Measurements from ENCODE around the gene ZACN. TPM values are rescaled to one million over a fixed set of nuclear protein-coding genes. Genes with fewer than 3 reads are reported as not detected.

ZACN gene
- total RNA-seq, 1 donor: not detected

DNA sequence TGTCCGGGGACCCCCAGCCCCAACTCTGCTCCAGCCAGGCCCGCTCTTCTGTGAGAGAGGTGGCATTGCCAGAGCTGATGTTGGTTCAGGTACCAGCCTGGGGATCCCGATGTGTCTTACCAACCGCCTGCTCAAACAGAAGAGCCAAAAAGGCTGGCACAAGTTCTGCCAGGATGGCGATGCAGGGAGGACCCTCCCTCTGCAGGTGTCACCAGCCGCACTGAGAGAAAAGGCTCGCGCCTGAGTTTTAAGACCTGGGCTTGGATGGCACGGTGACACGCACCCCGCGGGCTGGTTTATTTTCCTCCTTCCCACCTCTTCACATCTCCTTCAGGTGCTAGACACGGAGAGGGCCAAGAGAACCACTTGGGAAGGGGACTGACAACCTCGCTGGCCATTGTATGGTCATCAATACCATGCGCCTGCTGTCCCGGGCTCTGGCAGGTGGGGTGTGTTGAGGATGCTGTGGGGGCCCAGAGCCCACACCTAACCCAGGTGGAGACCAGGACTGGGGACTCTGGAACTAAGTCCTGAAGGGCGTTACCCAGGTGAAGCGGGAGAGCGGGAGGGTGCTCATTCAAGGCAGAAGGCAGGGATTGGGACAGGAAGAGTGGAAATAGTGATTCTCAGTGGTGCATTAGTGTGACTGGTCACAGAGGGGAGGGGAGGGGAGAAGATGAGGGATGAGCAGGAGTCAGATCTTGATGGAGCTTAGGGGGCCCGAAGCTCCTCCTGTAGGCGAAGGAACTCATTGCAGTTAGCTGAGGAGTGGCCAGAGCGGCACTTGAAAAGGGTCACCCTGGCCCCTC is 45.8 kb downstream of the ZACN start:
- Histone ChIP-seq H3K4me3 (ENCODE audit: insufficient read depth, low read length) (no peak overlapping the region), H3K27me3 (ENCODE audit: insufficient read depth, low read length) (peaks cover 3% of the 10 kb centered on the region), H3K9me3 (ENCODE audit: low read depth, low read length) (no peaks in the 10 kb centered on the region), H3K4me1 (ENCODE audit: insufficient read depth, low read length) (peaks cover 4% of the 10 kb centered on the region), H3K27ac (ENCODE audit: low read depth, low read length) (no peak overlapping the region), H4K20me1 (ENCODE audit: insufficient read depth, low read length) (no peaks in the 10 kb centered on the region), H3K36me3 (ENCODE audit: insufficient read depth, low read length) (no peaks in the 10 kb centered on the region), H3K79me2 (ENCODE audit: insufficient read depth, low read length) (no peaks in the 10 kb centered on the region), H2AFZ (ENCODE audit: low read length) (no peak overlapping the region), H3K4me2 (ENCODE audit: insufficient read depth, low read length) (no peak overlapping the region)
- TF ChIP-seq CTCF (IDR thresholded peaks at IDR 0.05; ENCODE audit: extremely low read depth, low read depth, low read length): peak; percentile 25
- DNase-seq (ENCODE audit: insufficient read length, low spot score, missing footprints): peak; percentile 87

DNA sequence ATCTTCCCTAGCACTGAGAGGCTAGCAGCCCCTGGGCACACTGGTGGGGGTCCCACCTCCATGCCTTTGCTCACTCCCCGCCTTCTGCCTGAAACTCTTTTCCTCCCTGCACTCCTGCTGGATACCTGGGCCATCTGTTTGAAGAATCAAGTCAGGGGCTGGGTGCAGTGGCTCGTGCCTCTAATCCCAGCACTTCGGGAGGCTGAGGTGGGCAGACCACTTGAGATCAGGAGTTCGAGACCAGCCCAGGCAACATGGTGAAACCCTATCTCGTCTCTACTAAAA is 46.4 kb downstream of the ZACN start:
- H3K36me3 ChIP-seq (ENCODE audit: insufficient read depth, low read length): no peaks in the 10 kb centered on the region
- H3K27me3 ChIP-seq (ENCODE audit: insufficient read depth, low read length): peaks cover 5% of the 10 kb centered on the region
- no peaks in the 10 kb centered on the region for H3K9me3 ChIP-seq (ENCODE audit: low read depth, low read length)
- H4K20me1 ChIP-seq (ENCODE audit: insufficient read depth, low read length): no peaks in the 10 kb centered on the region
- no peak for TF ChIP-seq CTCF (IDR thresholded peaks at IDR 0.05; ENCODE audit: extremely low read depth, low read depth, low read length)
- no peaks in the 10 kb centered on the region for H3K79me2 ChIP-seq (ENCODE audit: insufficient read depth, low read length)
- H3K4me1 ChIP-seq (ENCODE audit: insufficient read depth, low read length): peaks cover 4% of the 10 kb centered on the region
- DNase-seq (ENCODE audit: insufficient read length, low spot score, missing footprints): no peak
- H3K4me2 ChIP-seq (ENCODE audit: insufficient read depth, low read length): no peak overlapping the region
- no peak overlapping the region for H3K27ac ChIP-seq (ENCODE audit: low read depth, low read length)
- no peak overlapping the region for H3K4me3 ChIP-seq (ENCODE audit: insufficient read depth, low read length)
- no peak overlapping the region for H2AFZ ChIP-seq (ENCODE audit: low read length)

DNA sequence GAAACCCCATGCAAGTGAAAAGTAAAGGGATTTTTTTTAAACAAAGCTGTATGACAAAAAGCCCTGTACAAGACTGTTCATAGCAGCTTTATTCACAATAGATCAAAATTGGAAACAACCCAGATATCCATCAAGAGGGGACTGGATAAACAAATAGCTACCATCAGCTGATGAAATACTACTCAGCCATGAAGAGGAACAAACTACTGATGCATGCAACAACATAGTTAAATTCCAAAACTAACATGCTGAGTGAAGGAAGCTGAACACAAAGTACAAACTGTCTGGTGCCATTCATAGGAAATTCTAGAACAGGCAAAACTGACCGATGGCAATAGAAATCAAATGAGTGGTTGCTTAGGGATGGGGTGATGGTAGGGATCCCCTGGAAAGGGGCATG is 46.9 kb downstream of the ZACN start:
- no peaks in the 10 kb centered on the region for H3K79me2 ChIP-seq (ENCODE audit: insufficient read depth, low read length)
- H2AFZ ChIP-seq (ENCODE audit: low read length): no peak overlapping the region
- H3K27me3 ChIP-seq (ENCODE audit: insufficient read depth, low read length): peaks cover 8% of the 10 kb centered on the region
- peak; percentile 62 for DNase-seq (ENCODE audit: insufficient read length, low spot score, missing footprints)
- no peaks in the 10 kb centered on the region for H4K20me1 ChIP-seq (ENCODE audit: insufficient read depth, low read length)
- no peaks in the 10 kb centered on the region for H3K36me3 ChIP-seq (ENCODE audit: insufficient read depth, low read length)
- no peak overlapping the region for H3K27ac ChIP-seq (ENCODE audit: low read depth, low read length)
- no peak for TF ChIP-seq CTCF (IDR thresholded peaks at IDR 0.05; ENCODE audit: extremely low read depth, low read depth, low read length)
- no peaks in the 10 kb centered on the region for H3K9me3 ChIP-seq (ENCODE audit: low read depth, low read length)
- H3K4me3 ChIP-seq (ENCODE audit: insufficient read depth, low read length): no peak overlapping the region
- H3K4me2 ChIP-seq (ENCODE audit: insufficient read depth, low read length): no peak overlapping the region
- H3K4me1 ChIP-seq (ENCODE audit: insufficient read depth, low read length): peaks cover 4% of the 10 kb centered on the region

DNA sequence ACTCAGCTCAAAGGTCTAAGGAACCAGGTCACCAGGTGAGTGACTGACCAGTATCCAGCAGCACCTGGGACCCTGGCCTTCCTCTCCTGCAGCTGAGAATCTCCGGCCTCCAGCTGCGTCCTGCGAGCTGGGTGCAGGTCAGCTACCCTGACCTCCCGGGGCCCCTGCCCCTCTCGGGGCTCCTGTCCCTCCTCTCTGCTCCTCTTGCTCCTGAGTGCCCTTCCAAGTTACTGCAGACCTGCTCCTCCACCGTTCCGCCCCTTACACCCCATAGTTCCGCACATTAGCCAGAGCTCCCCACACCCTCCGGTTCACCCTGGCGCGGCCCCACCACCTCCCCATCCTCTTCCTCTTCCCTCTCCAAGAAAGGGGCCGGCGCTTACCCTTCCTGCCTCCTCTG is 51.5 kb downstream of the ZACN start:
- Histone ChIP-seq H3K79me2 (ENCODE audit: insufficient read depth, low read length) (no peaks in the 10 kb centered on the region), H3K27me3 (ENCODE audit: insufficient read depth, low read length) (peaks cover 35% of the 10 kb centered on the region)

More for the DNA sequence above, 51.5 kb downstream of the ZACN start:
- Histone ChIP-seq H2AFZ (ENCODE audit: low read length) (no peak overlapping the region), H3K9me3 (ENCODE audit: low read depth, low read length) (no peaks in the 10 kb centered on the region), H4K20me1 (ENCODE audit: insufficient read depth, low read length) (no peaks in the 10 kb centered on the region), H3K36me3 (ENCODE audit: insufficient read depth, low read length) (no peaks in the 10 kb centered on the region), H3K4me2 (ENCODE audit: insufficient read depth, low read length) (no peak overlapping the region), H3K4me1 (ENCODE audit: insufficient read depth, low read length) (no peaks in the 10 kb centered on the region), H3K4me3 (ENCODE audit: insufficient read depth, low read length) (no peak overlapping the region), H3K27ac (ENCODE audit: low read depth, low read length) (no peak overlapping the region)
- no peak for TF ChIP-seq CTCF (IDR thresholded peaks at IDR 0.05; ENCODE audit: extremely low read depth, low read depth, low read length)
- DNase-seq (ENCODE audit: insufficient read length, low spot score, missing footprints): peak; percentile 62

All from osteoblast (primary cell).